Measurements from ENCODE around the gene HS2ST1.

HS2ST1 gene

DNA sequence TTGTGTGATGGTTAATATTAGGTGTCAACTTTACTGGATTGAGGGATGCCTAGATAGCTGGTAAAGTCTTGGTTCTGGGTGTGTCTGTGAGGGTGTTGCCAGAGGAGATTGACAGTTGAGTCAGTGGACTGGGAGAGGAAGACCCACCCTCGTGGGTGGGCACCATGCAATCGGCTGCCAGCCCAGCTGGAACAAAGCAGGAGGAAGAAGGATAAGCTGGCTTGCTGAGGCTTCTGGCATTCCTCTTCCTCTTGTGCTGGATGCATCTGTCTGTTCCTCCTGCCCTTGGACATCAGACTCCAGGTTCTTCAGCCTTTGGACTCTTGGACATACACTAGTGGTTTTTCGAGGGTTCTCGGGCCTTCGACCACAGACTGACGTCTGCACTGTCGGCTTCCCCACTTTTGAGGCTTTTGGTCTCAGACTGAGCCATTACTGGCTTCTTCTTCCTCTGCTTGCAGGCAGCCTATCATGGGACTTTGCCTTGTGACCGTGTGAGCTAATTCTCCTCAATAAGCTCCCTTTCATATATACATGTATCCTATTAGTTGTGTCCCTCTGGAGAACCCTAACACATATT is 230.0 kb downstream of the HS2ST1 start:
- no peak for DNase-seq

DNA sequence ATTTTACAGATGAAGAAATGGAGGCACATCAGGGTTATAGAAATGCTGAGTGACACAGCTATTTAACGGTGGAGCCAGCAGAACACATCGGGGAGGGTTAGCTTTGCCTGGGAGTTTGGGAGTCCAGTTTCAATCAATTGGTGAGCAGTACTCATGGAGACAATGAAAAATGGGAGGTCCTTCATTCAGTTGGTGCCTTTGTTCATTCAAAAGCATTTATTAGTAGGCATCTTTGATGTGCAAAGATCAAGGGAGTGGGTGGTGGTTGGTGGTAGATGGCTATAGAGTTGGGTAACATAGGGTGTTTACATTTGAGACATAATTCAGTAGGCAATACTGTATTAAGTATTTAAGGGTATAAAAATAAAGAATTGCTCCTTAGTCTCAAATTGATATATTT is 230.5 kb downstream of the HS2ST1 start:
- DNase-seq: no peak

DNA sequence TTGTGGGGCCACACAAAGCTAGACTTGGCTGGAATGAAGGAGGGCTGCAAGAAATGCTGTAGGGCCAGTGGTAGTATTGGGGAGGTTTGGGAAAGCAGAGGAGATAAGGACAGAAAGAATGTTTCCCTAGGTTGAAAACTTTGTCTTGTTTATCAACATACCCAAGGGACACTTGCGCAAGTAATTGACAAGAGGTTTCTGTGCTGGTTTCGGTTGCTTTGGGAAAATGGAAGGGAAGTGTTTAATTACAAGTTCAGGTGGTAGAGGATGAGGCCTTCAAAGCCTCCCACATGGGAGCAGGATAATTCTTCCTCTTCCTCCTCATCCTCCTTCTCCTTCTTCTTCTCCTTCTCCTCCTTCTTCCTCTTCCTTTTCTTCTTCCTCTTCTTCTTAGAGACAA is 232.1 kb downstream of the HS2ST1 start:
- no peak for DNase-seq

DNA sequence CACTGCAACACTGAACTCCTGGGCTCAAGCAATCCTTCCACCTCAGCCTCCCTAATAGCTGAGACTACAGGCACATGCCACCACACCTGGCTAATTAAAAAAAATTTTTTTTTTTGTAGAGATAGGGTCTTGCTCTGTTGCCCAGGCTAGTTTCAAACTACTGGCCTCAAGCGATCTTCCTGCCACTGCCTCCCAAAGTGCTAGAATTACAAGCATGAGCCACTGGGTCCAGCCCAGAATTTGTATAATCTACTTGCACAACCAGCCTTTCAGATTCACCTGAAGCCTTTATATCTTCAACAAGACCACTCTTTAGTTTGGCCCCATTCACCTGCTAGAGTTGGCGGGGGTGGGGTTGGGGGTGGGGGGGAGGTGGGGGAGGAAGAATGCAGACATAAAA is 232.6 kb downstream of the HS2ST1 start:
- no peak for DNase-seq

DNA sequence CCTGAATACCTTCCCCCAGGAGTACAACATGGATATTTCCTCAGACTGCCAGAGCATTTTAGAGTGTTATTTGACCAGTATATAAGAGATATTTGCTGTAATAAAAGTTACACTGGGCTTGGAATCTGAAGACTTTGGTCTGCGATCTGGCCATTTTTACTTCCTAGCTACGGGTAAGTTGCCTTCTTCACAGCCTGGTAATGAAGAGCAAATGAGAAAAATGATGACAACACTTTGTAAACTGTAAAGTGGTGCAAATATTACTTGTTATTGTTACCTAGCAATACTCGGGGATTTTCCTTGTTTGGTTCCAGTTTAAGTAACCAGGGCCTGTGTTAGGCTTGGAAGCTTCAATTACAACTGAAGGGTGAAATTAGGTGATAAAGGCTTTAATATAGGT is 233.4 kb downstream of the HS2ST1 start:
- no peak for DNase-seq

DNA sequence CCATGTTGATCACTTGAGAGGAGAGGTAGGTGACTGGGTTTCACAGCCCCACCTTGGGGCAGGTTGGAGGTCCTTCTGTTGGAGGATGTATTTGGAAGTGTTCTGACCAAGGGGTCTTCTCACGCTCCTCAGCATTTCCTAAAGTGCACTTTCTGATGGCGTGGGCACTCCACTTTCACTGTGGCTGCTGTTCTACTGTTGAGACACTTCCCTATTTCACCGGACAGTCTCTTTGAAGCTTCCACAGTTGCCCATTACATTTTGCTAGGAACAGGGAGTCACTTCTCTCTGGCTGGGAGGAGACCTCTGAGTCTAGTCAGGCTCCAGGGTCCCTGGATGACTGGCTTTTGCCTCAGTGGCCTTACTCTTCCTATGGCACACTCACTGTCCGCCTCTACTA is 234.2 kb downstream of the HS2ST1 start:
- no peak for DNase-seq

DNA sequence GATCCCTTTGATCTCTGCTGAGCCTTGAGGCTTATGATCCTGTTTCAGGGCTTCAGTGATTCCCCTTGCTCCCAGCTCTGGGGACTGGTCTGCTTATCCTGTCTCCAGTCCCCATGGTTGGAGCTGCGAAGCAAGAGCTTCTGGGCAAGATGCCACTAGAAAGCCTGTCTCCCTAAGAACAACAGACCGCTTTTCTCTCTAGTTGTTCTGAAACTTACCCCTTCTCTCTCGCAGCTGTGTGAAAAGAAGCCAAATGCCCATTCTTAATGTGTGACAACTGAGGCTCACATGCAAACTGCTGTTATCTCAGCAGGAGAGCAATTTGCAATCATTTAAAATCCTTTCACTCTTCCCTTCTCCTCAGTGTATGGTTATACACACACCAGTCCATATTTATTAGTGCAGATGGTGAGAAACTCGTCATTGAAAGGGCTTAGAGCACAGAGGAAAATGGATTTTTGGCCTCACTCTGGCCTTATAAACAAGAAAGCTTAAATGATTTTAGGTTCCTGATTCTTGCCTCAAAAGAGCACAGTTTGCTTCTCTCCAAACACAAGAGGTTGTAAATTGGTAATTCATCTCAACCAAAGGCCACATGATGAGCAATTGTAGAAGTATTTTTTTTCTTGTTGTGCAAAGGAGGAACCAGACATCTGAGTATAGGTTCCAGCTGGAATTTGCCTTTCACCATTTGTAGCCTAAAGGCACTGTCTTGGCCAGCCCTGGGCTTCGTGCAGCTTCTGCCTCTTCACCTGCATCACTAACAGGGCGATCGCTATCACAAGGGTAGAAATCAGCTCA is 235.0 kb downstream of the HS2ST1 start:
- DNase-seq: peak in 1 of 2 experiments; percentile 8

DNA sequence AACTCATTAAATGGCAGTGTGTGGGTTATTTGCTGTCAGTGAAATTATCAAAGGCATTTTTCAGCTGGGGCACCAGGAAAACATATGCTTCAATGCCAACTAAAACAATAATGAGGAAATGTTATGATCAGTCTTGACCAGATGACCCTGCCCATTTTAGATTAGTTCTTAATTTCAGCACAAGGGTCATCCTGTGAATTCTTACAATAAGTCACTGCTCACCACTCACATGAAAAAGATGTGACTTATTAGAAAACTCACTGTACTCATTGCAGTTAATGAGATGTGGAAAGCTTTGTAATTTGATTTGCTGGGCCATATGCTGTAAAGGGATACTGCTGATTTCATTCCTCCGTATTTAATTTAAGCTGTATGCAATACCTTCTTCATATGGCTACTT is 235.7 kb downstream of the HS2ST1 start:
- DNase-seq: no peak

DNA sequence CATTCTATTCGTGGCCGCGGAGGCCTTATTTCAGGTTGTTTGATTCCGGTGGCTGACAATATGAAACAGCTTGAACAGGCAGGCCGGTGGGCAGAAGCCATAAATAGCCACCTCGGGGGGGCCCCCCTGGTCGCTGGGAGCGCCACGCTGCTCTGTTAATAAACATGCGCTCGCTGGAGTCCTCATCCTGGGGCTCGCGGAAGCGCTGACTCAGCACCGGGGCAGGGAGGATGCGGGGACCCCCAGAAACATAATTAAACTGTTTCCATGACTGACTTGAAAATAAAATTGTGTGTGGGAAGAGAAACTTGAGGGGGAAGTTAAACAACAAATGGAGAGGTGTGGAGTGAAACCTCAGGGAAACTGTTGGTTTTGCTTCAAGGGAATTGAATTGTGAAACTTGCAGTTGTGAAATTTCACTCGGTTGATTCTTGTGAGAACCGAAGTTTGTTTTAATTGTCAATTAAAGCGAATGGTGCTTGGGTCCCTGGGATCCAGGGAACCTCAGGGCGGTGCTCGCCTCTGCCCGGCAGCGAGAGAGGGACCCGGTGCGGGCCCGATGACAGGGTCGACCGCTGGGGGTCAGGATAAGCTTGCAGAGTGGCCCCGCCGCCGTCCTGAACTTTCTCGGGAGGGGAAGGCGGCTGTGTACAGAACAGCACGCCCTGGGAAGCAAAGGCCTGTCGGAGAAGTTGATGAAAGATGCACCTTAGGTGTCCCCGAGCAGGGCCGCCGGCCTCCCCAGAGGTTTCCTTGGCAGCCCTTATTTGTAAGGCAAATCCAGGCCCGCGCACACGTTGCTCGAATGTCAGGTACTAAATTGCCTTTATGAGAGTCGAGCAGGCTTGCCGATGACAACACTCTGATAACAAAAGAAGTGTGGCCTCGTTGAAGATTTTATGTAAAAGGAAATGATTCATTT is 237.3 kb downstream of the HS2ST1 start:
- DNase-seq: no peak

DNA sequence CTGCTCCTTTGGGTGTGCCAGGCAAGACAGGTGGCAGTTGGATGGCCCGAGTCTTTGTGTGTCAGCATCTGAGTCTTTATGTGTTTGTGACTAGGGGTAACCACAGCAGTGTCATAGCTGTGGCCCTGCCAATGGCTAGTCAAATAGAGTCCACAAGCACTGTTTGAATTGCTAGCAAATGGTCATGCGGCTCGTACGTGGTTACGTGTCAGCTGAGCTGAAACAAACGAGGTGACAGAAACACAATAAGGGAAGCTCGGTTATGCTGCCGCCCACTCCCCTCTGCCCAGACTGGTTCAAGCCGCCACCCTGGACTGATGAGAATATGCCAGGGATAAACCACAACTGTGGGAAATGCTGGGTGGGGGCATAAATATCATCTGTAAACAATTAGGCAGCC is 239.9 kb downstream of the HS2ST1 start:
- DNase-seq: no peak

DNA sequence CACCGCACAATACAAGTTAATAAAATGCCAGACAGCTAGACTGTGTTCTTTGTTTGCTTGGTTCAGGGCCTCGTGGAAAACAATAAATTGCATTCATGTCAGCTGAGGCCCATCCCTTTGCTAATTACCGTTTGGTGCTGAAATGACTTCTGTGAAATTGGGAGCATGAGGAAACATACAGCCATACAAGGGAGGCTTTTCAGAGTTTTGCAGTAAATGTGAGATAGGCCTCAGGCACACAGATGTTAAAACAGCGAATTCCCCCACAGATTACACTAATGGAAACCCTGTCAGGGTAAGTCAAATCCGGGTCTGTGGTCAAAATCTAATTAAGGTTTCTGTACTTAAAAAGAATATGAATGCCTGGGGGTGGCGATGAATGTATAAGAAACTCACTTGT is 240.7 kb downstream of the HS2ST1 start:
- no peak for DNase-seq

DNA sequence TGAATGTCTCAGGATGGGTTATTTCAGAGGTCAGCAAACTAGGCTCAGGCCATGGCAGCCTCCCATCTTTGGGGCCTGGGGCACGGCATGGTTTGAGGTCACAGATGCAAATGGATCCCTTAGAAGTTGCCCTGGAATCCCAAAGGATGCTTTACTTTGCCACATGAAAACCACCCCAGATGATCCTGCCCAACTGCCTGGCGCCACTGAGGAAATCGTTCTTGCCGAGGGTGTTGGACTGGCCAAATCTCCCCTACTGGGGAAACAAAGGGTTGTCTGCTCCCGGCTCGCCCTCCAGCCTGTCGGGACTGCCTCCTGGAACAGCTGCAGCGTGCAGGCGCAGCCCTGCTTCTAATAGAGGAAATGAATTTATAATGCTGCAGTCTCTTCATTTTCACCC is 241.2 kb downstream of the HS2ST1 start:
- no peak for DNase-seq

DNA sequence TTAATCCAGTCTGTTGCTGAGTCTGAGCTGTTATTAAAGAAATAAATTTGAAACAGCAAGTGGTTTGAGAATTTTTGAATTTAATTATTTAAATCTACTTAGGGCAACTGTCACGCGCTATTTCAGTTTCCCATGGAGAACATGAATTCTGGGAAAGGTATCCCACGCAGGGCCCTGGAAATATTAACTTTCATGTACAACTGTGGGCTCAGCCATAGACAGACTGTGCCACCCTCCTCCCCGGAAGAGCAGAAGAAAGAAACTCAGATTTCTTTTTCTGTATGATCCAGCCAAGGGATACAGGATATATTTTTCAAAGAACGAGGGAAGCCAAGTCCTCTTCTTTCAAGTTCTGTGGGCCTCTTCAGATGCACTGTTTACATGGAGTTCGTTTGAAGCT is 241.7 kb downstream of the HS2ST1 start:
- DNase-seq: no peak

DNA sequence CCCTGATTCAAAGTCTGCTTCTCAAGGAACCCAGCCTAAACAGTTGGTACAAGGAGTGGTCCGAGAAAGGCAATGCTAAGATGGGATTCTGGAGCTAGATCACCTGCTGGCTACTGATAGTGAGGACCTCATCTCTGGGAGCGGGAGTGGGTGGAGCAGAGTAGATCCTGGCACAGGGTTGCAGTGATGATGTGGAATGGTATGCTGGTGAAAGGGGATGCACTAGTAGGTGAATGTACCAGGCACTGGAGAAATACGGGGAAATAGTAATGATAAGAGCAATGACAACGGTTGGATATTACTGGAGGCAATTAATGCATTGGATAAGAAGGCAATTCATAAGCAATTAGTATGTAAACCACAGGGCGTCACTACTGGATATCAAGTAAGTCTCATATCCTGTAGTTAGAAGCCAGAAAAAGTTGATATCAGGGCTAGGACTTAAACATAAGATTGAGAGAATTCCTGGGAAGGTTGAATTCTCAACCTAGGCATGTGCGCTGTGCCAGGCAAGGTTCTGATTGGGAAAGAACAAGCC is 245.0 kb downstream of the HS2ST1 start:
- no peak for DNase-seq
